HCT116 (cell line): ENCODE results near the gene APOM. TPM values are rescaled to one million over a fixed set of nuclear protein-coding genes. Genes with fewer than 3 reads are reported as not detected.

ENCODE experiments used
- ATAC-seq: fragments of 200-7000 bp; cut with Tn5 transposase; 2 replicates; pipeline ENCODE4 v1.9.1; 2020; ENCODE audit warnings: mild to moderate bottlenecking, moderate library complexity
- BruUV-seq: library from RNA; stranded (reverse); fragments of 400-500 nt; replicated peaks from 2 replicates; lab custom pipeline; 2021; lab: Mats Ljungman, UMichigan
- CTCF ChIA-PET: fragments of 300-600 bp; sonication (Branson Sonifier 250); formaldehyde crosslinking; loops from one replicate; lab custom pipeline; 2021; ENCODE audit warnings: antibody characterized with exemption; lab: Charles Lee
- POLR2A ChIA-PET: fragments of 300-600, 350-600 bp; sonication (Branson Sonifier 250); formaldehyde crosslinking; loops from one replicate; lab custom pipeline; 2021; ENCODE audit warnings: antibody characterized with exemption; lab: Charles Lee
- RAD21 ChIA-PET, 2 experiments: fragments of 300-600 bp; sonication (Branson Sonifier 250); formaldehyde crosslinking; loops; one replicate each; lab custom pipeline; 2023; ENCODE audit warnings: low total read pairs in 2 of 2; ENCODE audit not compliant: uncharacterized antibody in 2 of 2, unreplicated experiment in 2 of 2, low non-redundant PET in 1 of 2; lab: Charles Lee
- DNase-seq: peaks from one replicate; pipeline ENCODE4 v3.0.0-alpha.2; 2010; ENCODE audit warnings: low read depth, low spot score
- H2AFZ ChIP-seq: fragments of 200-600 bp; shearing (Covaris generic), sonication (generic); 2 replicates; pipeline ENCODE4 v1.6.1; 2017; ENCODE audit warnings: low read depth, mixed run types, mixed read lengths, antibody characterized with exemption, low read length; ENCODE audit not compliant: poor library complexity, severe bottlenecking
- H3K27ac ChIP-seq: 2 replicates; pipeline ENCODE4 v1.5.1; 2012; ENCODE audit warnings: low read depth, low read length
- H3K27me3 ChIP-seq: fragments of 200-600 bp; sonication (generic); 2 replicates; pipeline ENCODE4 v1.6.1; 2016; ENCODE audit warnings: mixed run types, low read length, mixed read lengths; ENCODE audit not compliant: insufficient read depth
- H3K36me3 ChIP-seq, 2 experiments: fragments of 200-500 bp in 1 of 2; fragments of 200-600 bp in 1 of 2; sonication (Bioruptor generic) in 1 of 2; sonication (generic) in 1 of 2; 2 replicates each; pipeline versions ENCODE4 v1.5.1 to v1.6.1; 2014 to 2016; ENCODE audit warnings: low read length in 2 of 2, inconsistent platforms in 1 of 2, mixed read lengths in 1 of 2, mixed run types in 1 of 2; ENCODE audit not compliant: insufficient read depth in 2 of 2, control insufficient read depth in 1 of 2
- H3K4me1 ChIP-seq, 2 experiments: fragments of 200-600 bp in 1 of 2; sonication (generic) in 1 of 2; 2 replicates each; pipeline versions ENCODE4 v1.5.1 to v1.6.1; 2012 to 2017; ENCODE audit warnings: low read length in 2 of 2, inconsistent platforms in 1 of 2, mild to moderate bottlenecking in 1 of 2, mixed read lengths in 1 of 2, mixed run types in 1 of 2, moderate library complexity in 1 of 2; ENCODE audit not compliant: insufficient read depth in 2 of 2, control insufficient read depth in 1 of 2
- H3K4me2 ChIP-seq: fragments of 200-600 bp; sonication (generic); 2 replicates; pipeline ENCODE4 v1.6.1; 2017; ENCODE audit warnings: mixed run types, low read length, mixed read lengths
- H3K4me3 ChIP-seq, 2 experiments: fragments of 200-600 bp in 1 of 2; sonication (generic) in 1 of 2; replicated peaks in 1 of 2; 2 replicates each; pipeline ENCODE4 v1.5.1; 2011 to 2016; ENCODE audit warnings: low read length in 2 of 2, control low read depth in 1 of 2, low read depth in 1 of 2, mild to moderate bottlenecking in 1 of 2, mixed read lengths in 1 of 2, mixed run types in 1 of 2
- H3K79me2 ChIP-seq: fragments of 200-600 bp; sonication (generic); 2 replicates; pipeline ENCODE4 v1.6.1; 2017; ENCODE audit warnings: mild to moderate bottlenecking, mixed run types, low read length, moderate library complexity, mixed read lengths; ENCODE audit not compliant: insufficient read depth
- H3K9ac ChIP-seq: fragments of 200-600 bp; sonication (generic); 2 replicates; pipeline ENCODE4 v1.6.1; 2016; ENCODE audit warnings: low read length, mixed read lengths
- H3K9me2 ChIP-seq: fragments of 200-600 bp; sonication (generic), shearing (Covaris generic); 2 replicates; pipeline ENCODE4 v1.6.1; 2017; ENCODE audit warnings: mixed run types, mild to moderate bottlenecking, moderate library complexity; ENCODE audit not compliant: insufficient read depth
- H3K9me3 ChIP-seq, 2 experiments: fragments of 200-500 bp in 1 of 2; fragments of 200-600 bp in 1 of 2; sonication (Bioruptor generic) in 1 of 2; sonication (generic) in 1 of 2; 2 replicates each; pipeline ENCODE4 v1.6.1; 2014 to 2017; ENCODE audit warnings: low read length in 2 of 2, mixed read lengths in 2 of 2, inconsistent platforms in 1 of 2, low read depth in 1 of 2, mild to moderate bottlenecking in 1 of 2, mixed run types in 1 of 2, moderate library complexity in 1 of 2; ENCODE audit not compliant: control insufficient read depth in 1 of 2, insufficient read depth in 1 of 2
- H4K20me1 ChIP-seq: fragments of 200-600 bp; sonication (generic), shearing (Covaris generic); 2 replicates; pipeline ENCODE4 v1.6.1; 2017; ENCODE audit warnings: mixed run types, mild to moderate bottlenecking, moderate library complexity; ENCODE audit not compliant: insufficient read depth
- ELF1 ChIP-seq: IDR thresholded peaks from 2 replicates; pipeline ENCODE4 v1.6.1; 2012; ENCODE audit warnings: low read depth, borderline replicate concordance
- EZH2phosphoT487 ChIP-seq: fragments of 200-600 bp; IDR thresholded peaks from 2 replicates; pipeline ENCODE4 v1.6.1; 2018; ENCODE audit warnings: antibody characterized with exemption, borderline replicate concordance
- FOSL1 ChIP-seq: IDR thresholded peaks from 2 replicates; pipeline ENCODE4 v1.6.1; 2012; ENCODE audit warnings: low read depth
- POLR2A ChIP-seq: IDR thresholded peaks from 2 replicates; pipeline ENCODE4 v1.7.0; 2011; ENCODE audit warnings: borderline replicate concordance; ENCODE audit not compliant: insufficient read depth, insufficient read length; ENCODE audit errors: extremely low read depth
- YY1 ChIP-seq: IDR thresholded peaks from 2 replicates; pipeline ENCODE4 v1.6.1; 2011; ENCODE audit warnings: low read length, low read depth, moderate library complexity, mild to moderate bottlenecking; ENCODE audit not compliant: insufficient replicate concordance; ENCODE audit errors: extremely low read depth
- ZNF274 ChIP-seq: fragments of 200-500 bp; sonication (Bioruptor generic); IDR thresholded peaks from 2 replicates; pipeline ENCODE4 v1.6.1; 2014; ENCODE audit warnings: mild to moderate bottlenecking, low read depth, low read length, inconsistent platforms
- intact Hi-C: fragments of 100-400 bp; cut with micrococcal nuclease; formaldehyde crosslinking; loops from 2 replicates; pipeline ENCODE4 v1.10.0; 2022
- total RNA-seq: library from RNA; stranded (reverse); gene quantifications from one replicate; pipeline ENCODE4 v1.2.1, GENCODE V29; 2021; ENCODE audit not compliant: unreplicated experiment
- TF ChIP-seq, protein P1 (sequence below): IDR thresholded peaks from 2 replicates; pipeline ENCODE4 v1.6.1; 2012
- TF ChIP-seq, protein P2 (sequence below): IDR thresholded peaks from 2 replicates; pipeline ENCODE4 v1.6.1; 2012; ENCODE audit warnings: low read depth
- TF ChIP-seq, protein P3 (sequence below): IDR thresholded peaks from 2 replicates; pipeline ENCODE4 v1.6.1; 2011; ENCODE audit warnings: mild to moderate bottlenecking, low read length, moderate library complexity; ENCODE audit not compliant: insufficient replicate concordance; ENCODE audit errors: extremely low read depth

The APOM gene
- total RNA-seq, 1 experiment from 2014 or later = 2.2 TPM

DNA sequence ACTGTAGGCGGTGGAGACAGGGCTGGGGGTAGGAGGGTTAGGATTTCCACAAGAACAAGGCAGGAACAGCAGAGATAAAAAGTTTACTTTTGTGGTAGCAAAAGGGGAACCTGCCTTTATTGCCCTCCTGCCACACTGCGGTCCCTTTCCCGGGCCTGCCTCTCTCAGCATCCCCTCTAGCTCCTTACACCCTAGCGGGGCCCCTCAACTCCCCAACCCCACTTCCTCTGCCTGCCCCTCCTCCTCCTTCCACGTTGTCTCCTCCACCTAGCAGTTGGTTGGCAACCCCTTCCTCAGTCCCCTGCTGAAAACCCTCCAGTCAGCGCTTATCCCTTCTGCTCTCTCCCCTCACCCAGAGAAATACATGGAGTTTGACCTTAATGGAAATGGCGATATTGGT, 39.9 kb upstream of the APOM start:
- no peaks in the 10 kb centered on the region for H3K9me2 ChIP-seq
- TF ChIP-seq EZH2phosphoT487 (no peak), ELF1 (no peak), ZNF274 (no peak), FOSL1 (no peak), POLR2A (no peak), YY1 (no peak)
- TF ChIP-seq, protein P1, sequence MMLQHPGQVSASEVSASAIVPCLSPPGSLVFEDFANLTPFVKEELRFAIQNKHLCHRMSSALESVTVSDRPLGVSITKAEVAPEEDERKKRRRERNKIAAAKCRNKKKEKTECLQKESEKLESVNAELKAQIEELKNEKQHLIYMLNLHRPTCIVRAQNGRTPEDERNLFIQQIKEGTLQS = no peak
- TF ChIP-seq, protein P2, sequence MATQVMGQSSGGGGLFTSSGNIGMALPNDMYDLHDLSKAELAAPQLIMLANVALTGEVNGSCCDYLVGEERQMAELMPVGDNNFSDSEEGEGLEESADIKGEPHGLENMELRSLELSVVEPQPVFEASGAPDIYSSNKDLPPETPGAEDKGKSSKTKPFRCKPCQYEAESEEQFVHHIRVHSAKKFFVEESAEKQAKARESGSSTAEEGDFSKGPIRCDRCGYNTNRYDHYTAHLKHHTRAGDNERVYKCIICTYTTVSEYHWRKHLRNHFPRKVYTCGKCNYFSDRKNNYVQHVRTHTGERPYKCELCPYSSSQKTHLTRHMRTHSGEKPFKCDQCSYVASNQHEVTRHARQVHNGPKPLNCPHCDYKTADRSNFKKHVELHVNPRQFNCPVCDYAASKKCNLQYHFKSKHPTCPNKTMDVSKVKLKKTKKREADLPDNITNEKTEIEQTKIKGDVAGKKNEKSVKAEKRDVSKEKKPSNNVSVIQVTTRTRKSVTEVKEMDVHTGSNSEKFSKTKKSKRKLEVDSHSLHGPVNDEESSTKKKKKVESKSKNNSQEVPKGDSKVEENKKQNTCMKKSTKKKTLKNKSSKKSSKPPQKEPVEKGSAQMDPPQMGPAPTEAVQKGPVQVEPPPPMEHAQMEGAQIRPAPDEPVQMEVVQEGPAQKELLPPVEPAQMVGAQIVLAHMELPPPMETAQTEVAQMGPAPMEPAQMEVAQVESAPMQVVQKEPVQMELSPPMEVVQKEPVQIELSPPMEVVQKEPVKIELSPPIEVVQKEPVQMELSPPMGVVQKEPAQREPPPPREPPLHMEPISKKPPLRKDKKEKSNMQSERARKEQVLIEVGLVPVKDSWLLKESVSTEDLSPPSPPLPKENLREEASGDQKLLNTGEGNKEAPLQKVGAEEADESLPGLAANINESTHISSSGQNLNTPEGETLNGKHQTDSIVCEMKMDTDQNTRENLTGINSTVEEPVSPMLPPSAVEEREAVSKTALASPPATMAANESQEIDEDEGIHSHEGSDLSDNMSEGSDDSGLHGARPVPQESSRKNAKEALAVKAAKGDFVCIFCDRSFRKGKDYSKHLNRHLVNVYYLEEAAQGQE = no peak
- TF ChIP-seq, protein P3, sequence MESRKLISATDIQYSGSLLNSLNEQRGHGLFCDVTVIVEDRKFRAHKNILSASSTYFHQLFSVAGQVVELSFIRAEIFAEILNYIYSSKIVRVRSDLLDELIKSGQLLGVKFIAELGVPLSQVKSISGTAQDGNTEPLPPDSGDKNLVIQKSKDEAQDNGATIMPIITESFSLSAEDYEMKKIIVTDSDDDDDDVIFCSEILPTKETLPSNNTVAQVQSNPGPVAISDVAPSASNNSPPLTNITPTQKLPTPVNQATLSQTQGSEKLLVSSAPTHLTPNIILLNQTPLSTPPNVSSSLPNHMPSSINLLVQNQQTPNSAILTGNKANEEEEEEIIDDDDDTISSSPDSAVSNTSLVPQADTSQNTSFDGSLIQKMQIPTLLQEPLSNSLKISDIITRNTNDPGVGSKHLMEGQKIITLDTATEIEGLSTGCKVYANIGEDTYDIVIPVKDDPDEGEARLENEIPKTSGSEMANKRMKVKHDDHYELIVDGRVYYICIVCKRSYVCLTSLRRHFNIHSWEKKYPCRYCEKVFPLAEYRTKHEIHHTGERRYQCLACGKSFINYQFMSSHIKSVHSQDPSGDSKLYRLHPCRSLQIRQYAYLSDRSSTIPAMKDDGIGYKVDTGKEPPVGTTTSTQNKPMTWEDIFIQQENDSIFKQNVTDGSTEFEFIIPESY = no peak
- H2AFZ ChIP-seq = no peak overlapping the region
- H3K79me2 ChIP-seq = no peaks in the 10 kb centered on the region; the same call in 1 of the 2 replicates
- ATAC-seq (no peak), DNase-seq (no peak)
- no peak overlapping the region for H3K4me3 ChIP-seq
- no peak overlapping the region for H3K4me2 ChIP-seq
- no peak overlapping the region for H3K27ac ChIP-seq
- H3K9ac ChIP-seq = no peak overlapping the region
- H3K9me3 ChIP-seq = no peaks in the 10 kb centered on the region
- ChIA-PET POLR2A (no interaction called here), CTCF (interaction anchor here (1.4 kb wide), 1 partner anchor 17 kb away, joined by 5 read pairs; no protein-coding TSS in a partner anchor), RAD21 (no interaction called here)
- H3K4me1 ChIP-seq = peaks cover 0 to 6% of the 10 kb centered on the region in 2 experiments; a peak in 3 of 4 replicates
- no peaks in the 10 kb centered on the region for H3K36me3 ChIP-seq
- BruUV-seq = no TSS peak
- no peaks in the 10 kb centered on the region for H3K27me3 ChIP-seq
- H4K20me1 ChIP-seq = no peaks in the 10 kb centered on the region
- intact Hi-C loops = no loop called here
